Astrocyte (in vitro differentiated cells and primary cell): Measurements from ENCODE around the gene FFAR3. TPM values are rescaled to one million over a fixed set of nuclear protein-coding genes. Genes with fewer than 3 reads are reported as not detected.

ENCODE experiments used
- DNase-seq: peaks from one replicate; pipeline ENCODE4 v3.0.0-alpha.2; 2010; ENCODE audit warnings: low read depth
- FAIRE-seq: peaks from 2 replicates; lab custom pipeline; 2011; peaks lifted over from hg19 to GRCh38; lab: Jason Lieb, UNC
- H2AFZ ChIP-seq: 2 replicates; pipeline ENCODE4 v1.6.0; 2012; ENCODE audit warnings: low read depth, low read length, inconsistent platforms
- H3K27ac ChIP-seq: 2 replicates; pipeline ENCODE4 v1.5.1; 2011; ENCODE audit warnings: low read depth, low read length, inconsistent platforms
- H3K27me3 ChIP-seq: 2 replicates; pipeline ENCODE4 v1.6.0; 2011; ENCODE audit warnings: low read length, inconsistent platforms; ENCODE audit not compliant: insufficient read depth
- H3K36me3 ChIP-seq: 2 replicates; pipeline ENCODE4 v1.5.1; 2011; ENCODE audit warnings: low read length, inconsistent platforms; ENCODE audit not compliant: insufficient read depth
- H3K4me1 ChIP-seq: 2 replicates; pipeline ENCODE4 v1.5.1; 2011; ENCODE audit warnings: low read length, inconsistent platforms; ENCODE audit not compliant: insufficient read depth
- H3K4me2 ChIP-seq: 2 replicates; pipeline ENCODE4 v1.6.0; 2012; ENCODE audit warnings: low read length, inconsistent platforms
- H3K4me3 ChIP-seq: 2 replicates; pipeline ENCODE4 v1.5.1; 2011; ENCODE audit warnings: low read depth, mild to moderate bottlenecking, low read length, inconsistent platforms; ENCODE audit not compliant: insufficient read depth
- H3K79me2 ChIP-seq: 2 replicates; pipeline ENCODE4 v1.6.0; 2012; ENCODE audit warnings: mild to moderate bottlenecking, low read length, inconsistent platforms; ENCODE audit not compliant: insufficient read depth
- H3K9ac ChIP-seq: 2 replicates; pipeline ENCODE4 v1.6.0; 2012; ENCODE audit warnings: mild to moderate bottlenecking, low read length, inconsistent platforms
- H3K9me3 ChIP-seq: 2 replicates; pipeline ENCODE4 v1.5.1; 2012; ENCODE audit warnings: low read depth, mild to moderate bottlenecking, low read length, inconsistent platforms; ENCODE audit not compliant: insufficient read depth
- H4K20me1 ChIP-seq: 2 replicates; pipeline ENCODE4 v1.6.0; 2012; ENCODE audit warnings: low read length, inconsistent platforms; ENCODE audit not compliant: insufficient read depth
- H3K27ac Mint-ChIP-seq: one replicate; pipeline ENCODE4 v1.8.0; 2021; ENCODE audit warnings: mild to moderate bottlenecking, mixed read lengths; ENCODE audit not compliant: unreplicated experiment
- H3K27me3 Mint-ChIP-seq: one replicate; pipeline ENCODE4 v1.8.0; 2021; ENCODE audit warnings: low read depth, mixed read lengths; ENCODE audit not compliant: unreplicated experiment
- H3K36me3 Mint-ChIP-seq: one replicate; pipeline ENCODE4 v1.8.0; 2021; ENCODE audit warnings: low read depth, mixed read lengths; ENCODE audit not compliant: unreplicated experiment
- H3K4me1 Mint-ChIP-seq: one replicate; pipeline ENCODE4 v1.8.0; 2021; ENCODE audit warnings: low read depth, mixed read lengths; ENCODE audit not compliant: unreplicated experiment
- H3K4me3 Mint-ChIP-seq: one replicate; pipeline ENCODE4 v1.8.0; 2021; ENCODE audit warnings: mild to moderate bottlenecking, moderate library complexity, mixed read lengths; ENCODE audit not compliant: unreplicated experiment
- H3K9me3 Mint-ChIP-seq: one replicate; pipeline ENCODE4 v1.8.0; 2021; ENCODE audit warnings: mild to moderate bottlenecking, mixed read lengths; ENCODE audit not compliant: unreplicated experiment
- CTCF ChIP-seq: IDR thresholded peaks from 2 replicates; pipeline ENCODE4 v1.5.1; 2011; ENCODE audit warnings: low read depth, mild to moderate bottlenecking, inconsistent platforms, low read length, moderate library complexity; ENCODE audit not compliant: insufficient read depth
- EZH2 ChIP-seq: IDR thresholded peaks from 2 replicates; pipeline ENCODE4 v1.6.1; 2012; ENCODE audit warnings: mild to moderate bottlenecking, low read length, inconsistent platforms; ENCODE audit not compliant: insufficient read depth
- total RNA-seq: library from RNA; stranded (reverse); gene quantifications from 2 replicates; pipeline ENCODE4 v1.2.1, GENCODE V29; 2021

The FFAR3 gene
- total RNA-seq, 1 donor from 2014 or later = not detected

DNA sequence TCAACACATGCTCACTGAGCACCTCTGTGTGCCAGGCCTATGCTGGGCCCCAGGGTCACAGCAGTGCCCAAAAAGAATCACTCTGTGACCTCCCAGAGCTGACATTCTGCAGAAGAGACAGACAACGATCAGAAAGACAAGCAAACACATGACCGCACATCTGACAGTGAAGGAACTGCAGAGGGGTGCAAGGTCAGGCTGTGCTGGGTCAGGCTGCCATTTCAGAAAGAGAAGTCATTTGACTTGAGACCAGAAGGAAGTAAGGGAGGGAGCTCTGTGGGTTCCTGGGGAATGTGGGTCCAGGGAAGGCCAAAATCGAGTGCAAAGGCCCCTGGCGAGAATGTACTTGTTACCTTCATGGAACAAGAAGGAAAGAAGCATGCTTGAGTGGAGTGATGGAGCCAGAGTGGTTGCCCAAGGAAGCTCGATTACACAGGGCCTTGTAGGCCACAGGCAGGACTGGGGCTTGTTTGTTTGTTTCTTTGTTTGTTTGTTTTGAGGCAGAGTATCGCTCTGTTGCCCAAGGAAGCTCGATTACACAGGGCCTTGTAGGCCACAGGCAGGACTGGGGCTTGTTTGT, 40.7 kb upstream of the FFAR3 start:
- Mint-ChIP-seq H3K27ac (no peak overlapping the region), H3K27me3 (peaks cover 29% of the 10 kb centered on the region), H3K4me1 (peaks cover 6% of the 10 kb centered on the region), H3K9me3 (peaks cover 3% of the 10 kb centered on the region), H3K4me3 (peak overlapping the region; percentile 46), H3K36me3 (no peaks in the 10 kb centered on the region)
- no peak for TF ChIP-seq CTCF
- TF ChIP-seq EZH2 = no peak
- Histone ChIP-seq H3K27me3 (no peaks in the 10 kb centered on the region), H3K27ac (no peak overlapping the region), H2AFZ (no peak overlapping the region), H3K4me3 (no peak overlapping the region), H4K20me1 (no peaks in the 10 kb centered on the region), H3K9ac (no peak overlapping the region), H3K36me3 (no peaks in the 10 kb centered on the region), H3K4me2 (no peak overlapping the region), H3K9me3 (peaks cover 2% of the 10 kb centered on the region), H3K4me1 (peaks cover 7% of the 10 kb centered on the region), H3K79me2 (no peaks in the 10 kb centered on the region)
- FAIRE-seq (no peak), DNase-seq (no peak)

GRCh38 chr19:35318679-35319448, 39.4 kb upstream of the FFAR3 start:
- Mint-ChIP-seq H3K9me3 (peaks cover 3% of the 10 kb centered on the region), H3K27me3 (peaks cover 28% of the 10 kb centered on the region), H3K4me1 (peaks cover 5% of the 10 kb centered on the region), H3K27ac (peak overlapping the region; percentile 62), H3K4me3 (no peak overlapping the region), H3K36me3 (no peaks in the 10 kb centered on the region)
- Histone ChIP-seq H3K4me1 (peaks cover 7% of the 10 kb centered on the region), H3K79me2 (no peaks in the 10 kb centered on the region), H3K36me3 (no peaks in the 10 kb centered on the region), H3K27me3 (no peaks in the 10 kb centered on the region), H3K4me3 (no peak overlapping the region), H3K9ac (no peak overlapping the region), H2AFZ (peak overlapping the region; percentile 24), H3K27ac (peak overlapping the region; percentile 19), H3K9me3 (peaks cover 2% of the 10 kb centered on the region), H3K4me2 (no peak overlapping the region), H4K20me1 (no peaks in the 10 kb centered on the region)
- no peak for TF ChIP-seq CTCF
- TF ChIP-seq EZH2 = no peak
- DNase-seq = peak; percentile 15
- FAIRE-seq = no peak
